HepG2 (cell line): ENCODE measurements around the gene AADAT. TPM values are rescaled to one million over a fixed set of nuclear protein-coding genes. Genes with fewer than 3 reads are reported as not detected.
A peak's percentile ranks its signal among the peaks of the same experiment; 100 is the strongest.

Source experiments
- GMEB1 ChIP-seq: sonication (generic); formaldehyde crosslinking; IDR thresholded peaks from 2 replicates; pipeline ENCODE4 v1.5.1; 2020; ENCODE audit warnings: missing genetic modification reagents, mild to moderate bottlenecking, borderline replicate concordance
- HOXA9 ChIP-seq: sonication (generic); formaldehyde crosslinking; IDR thresholded peaks from 2 replicates; pipeline ENCODE4 v1.8.1; 2022; ENCODE audit warnings: missing genetic modification reagents, mild to moderate bottlenecking, moderate library complexity, borderline replicate concordance
- IKZF1 ChIP-seq: fragments of 450-650 bp; IDR thresholded peaks from 2 replicates; pipeline ENCODE4 v1.7.1; 2016
- ISL2 ChIP-seq: sonication (generic); formaldehyde crosslinking; IDR thresholded peaks from 2 replicates; pipeline ENCODE4 v1.5.0; 2020; ENCODE audit warnings: missing genetic modification reagents
- KLF6 ChIP-seq: IDR thresholded peaks from 2 replicates; pipeline ENCODE4 v1.8.0; 2016; ENCODE audit warnings: missing biosample characterization, missing genetic modification reagents
- KLF9 ChIP-seq: IDR thresholded peaks from 2 replicates; pipeline ENCODE4 v1.6.1; 2016; ENCODE audit warnings: low read depth
- MAFK ChIP-seq, 2 experiments: IDR thresholded peaks in 1 of 2; conservative IDR thresholded peaks in 1 of 2; 2 replicates each; pipeline ENCODE4 v1.6.1; 2011; ENCODE audit warnings: improper control_type of control experiment in 2 of 2, low read length in 2 of 2
- ONECUT2 ChIP-seq: sonication (generic); formaldehyde crosslinking; IDR thresholded peaks from 2 replicates; pipeline ENCODE4 v1.4.0; 2020; ENCODE audit warnings: missing genetic modification reagents
- SNAPC2 ChIP-seq: sonication (generic); formaldehyde crosslinking; IDR thresholded peaks from 2 replicates; pipeline ENCODE4 v1.8.1; 2022; ENCODE audit warnings: mild to moderate bottlenecking, missing genetic modification reagents
- STAG1 ChIP-seq: sonication (generic); formaldehyde crosslinking; IDR thresholded peaks from 2 replicates; pipeline ENCODE4 v1.4.0; 2020; ENCODE audit warnings: missing genetic modification reagents
- TBX2 ChIP-seq: sonication (generic); formaldehyde crosslinking; IDR thresholded peaks from 2 replicates; pipeline ENCODE4 v1.5.0; 2020; ENCODE audit warnings: missing genetic modification reagents, mild to moderate bottlenecking, borderline replicate concordance
- ZBTB7B ChIP-seq: sonication (generic); formaldehyde crosslinking; IDR thresholded peaks from 2 replicates; pipeline ENCODE4 v1.4.0; 2020; ENCODE audit warnings: missing genetic modification reagents
- ZNF138 ChIP-seq: sonication (generic); formaldehyde crosslinking; IDR thresholded peaks from 2 replicates; pipeline ENCODE4 v1.5.0; 2020; ENCODE audit warnings: mild to moderate bottlenecking, low read depth, missing genetic modification reagents
- ZNF235 ChIP-seq: sonication (generic); formaldehyde crosslinking; IDR thresholded peaks from 2 replicates; pipeline ENCODE4 v1.8.1; 2023; ENCODE audit warnings: mild to moderate bottlenecking, missing genetic modification reagents, borderline replicate concordance
- ZNF350 ChIP-seq: sonication (generic); formaldehyde crosslinking; IDR thresholded peaks from 2 replicates; pipeline ENCODE4 v1.4.0; 2020; ENCODE audit warnings: mild to moderate bottlenecking, low read depth, missing genetic modification reagents, borderline replicate concordance
- ZNF430 ChIP-seq: sonication (generic); formaldehyde crosslinking; IDR thresholded peaks from 2 replicates; pipeline ENCODE4 v1.9.0; 2021; ENCODE audit warnings: mild to moderate bottlenecking, missing genetic modification reagents
- ZNF570 ChIP-seq: sonication (generic); formaldehyde crosslinking; IDR thresholded peaks from 2 replicates; pipeline ENCODE4 v1.4.0; 2020; ENCODE audit warnings: mild to moderate bottlenecking, missing genetic modification reagents, borderline replicate concordance
- ZNF629 ChIP-seq: sonication (generic); formaldehyde crosslinking; conservative IDR thresholded peaks from 2 replicates; pipeline ENCODE4 v1.5.0; 2020; ENCODE audit warnings: missing genetic modification reagents
- ZNF713 ChIP-seq: sonication (generic); formaldehyde crosslinking; IDR thresholded peaks from 2 replicates; pipeline ENCODE4 v1.4.0; 2020; ENCODE audit warnings: mild to moderate bottlenecking, missing genetic modification reagents
- ZNF724P ChIP-seq: sonication (generic); formaldehyde crosslinking; IDR thresholded peaks from 2 replicates; pipeline ENCODE4 v1.8.0; 2022; ENCODE audit warnings: missing genetic modification reagents, borderline replicate concordance
- ZNF792 ChIP-seq: IDR thresholded peaks from 2 replicates; pipeline ENCODE4 v1.6.1; 2016
- polyA plus RNA-seq, 8 experiments: library from polyadenylated mRNA; depleted of rRNA in 3 of 8; stranded (reverse) in 7 of 8; unstranded in 1 of 8; fragments of >200 nt; fragmentation: Illumina TruSeq in 4 of 8; extraction: Trizol in 4 of 8; gene quantifications; 2 replicates each; pipeline versions ENCODE4 v1.2.1 to v1.2.3, GENCODE V29; 2011 to 2016; ENCODE audit warnings: low read depth in 4 of 8, missing spikeins in 1 of 8, mixed read lengths in 1 of 8; ENCODE audit not compliant: insufficient read depth in 1 of 8
- total RNA-seq, 5 experiments: library from RNA; depleted of rRNA; stranded (reverse); fragments of >200 nt; fragmentation: Illumina TruSeq; extraction: Trizol; gene quantifications; 2 replicates each; pipeline ENCODE4 v1.2.3, GENCODE V29; 2016; ENCODE audit warnings: low read depth in 1 of 5
- TF ChIP-seq, protein P1 (sequence below): sonication (generic); formaldehyde crosslinking; IDR thresholded peaks from 2 replicates; pipeline ENCODE4 v1.5.0; 2020; ENCODE audit warnings: mild to moderate bottlenecking, missing genetic modification reagents, borderline replicate concordance

The AADAT gene
- total and polyA plus RNA-seq, 2 of the 13 experiments (the other 11 are each of a cell fraction or from before 2014, with no cell fraction given): 6.1 to 9.1 TPM

- TF ChIP-seq, protein P1, sequence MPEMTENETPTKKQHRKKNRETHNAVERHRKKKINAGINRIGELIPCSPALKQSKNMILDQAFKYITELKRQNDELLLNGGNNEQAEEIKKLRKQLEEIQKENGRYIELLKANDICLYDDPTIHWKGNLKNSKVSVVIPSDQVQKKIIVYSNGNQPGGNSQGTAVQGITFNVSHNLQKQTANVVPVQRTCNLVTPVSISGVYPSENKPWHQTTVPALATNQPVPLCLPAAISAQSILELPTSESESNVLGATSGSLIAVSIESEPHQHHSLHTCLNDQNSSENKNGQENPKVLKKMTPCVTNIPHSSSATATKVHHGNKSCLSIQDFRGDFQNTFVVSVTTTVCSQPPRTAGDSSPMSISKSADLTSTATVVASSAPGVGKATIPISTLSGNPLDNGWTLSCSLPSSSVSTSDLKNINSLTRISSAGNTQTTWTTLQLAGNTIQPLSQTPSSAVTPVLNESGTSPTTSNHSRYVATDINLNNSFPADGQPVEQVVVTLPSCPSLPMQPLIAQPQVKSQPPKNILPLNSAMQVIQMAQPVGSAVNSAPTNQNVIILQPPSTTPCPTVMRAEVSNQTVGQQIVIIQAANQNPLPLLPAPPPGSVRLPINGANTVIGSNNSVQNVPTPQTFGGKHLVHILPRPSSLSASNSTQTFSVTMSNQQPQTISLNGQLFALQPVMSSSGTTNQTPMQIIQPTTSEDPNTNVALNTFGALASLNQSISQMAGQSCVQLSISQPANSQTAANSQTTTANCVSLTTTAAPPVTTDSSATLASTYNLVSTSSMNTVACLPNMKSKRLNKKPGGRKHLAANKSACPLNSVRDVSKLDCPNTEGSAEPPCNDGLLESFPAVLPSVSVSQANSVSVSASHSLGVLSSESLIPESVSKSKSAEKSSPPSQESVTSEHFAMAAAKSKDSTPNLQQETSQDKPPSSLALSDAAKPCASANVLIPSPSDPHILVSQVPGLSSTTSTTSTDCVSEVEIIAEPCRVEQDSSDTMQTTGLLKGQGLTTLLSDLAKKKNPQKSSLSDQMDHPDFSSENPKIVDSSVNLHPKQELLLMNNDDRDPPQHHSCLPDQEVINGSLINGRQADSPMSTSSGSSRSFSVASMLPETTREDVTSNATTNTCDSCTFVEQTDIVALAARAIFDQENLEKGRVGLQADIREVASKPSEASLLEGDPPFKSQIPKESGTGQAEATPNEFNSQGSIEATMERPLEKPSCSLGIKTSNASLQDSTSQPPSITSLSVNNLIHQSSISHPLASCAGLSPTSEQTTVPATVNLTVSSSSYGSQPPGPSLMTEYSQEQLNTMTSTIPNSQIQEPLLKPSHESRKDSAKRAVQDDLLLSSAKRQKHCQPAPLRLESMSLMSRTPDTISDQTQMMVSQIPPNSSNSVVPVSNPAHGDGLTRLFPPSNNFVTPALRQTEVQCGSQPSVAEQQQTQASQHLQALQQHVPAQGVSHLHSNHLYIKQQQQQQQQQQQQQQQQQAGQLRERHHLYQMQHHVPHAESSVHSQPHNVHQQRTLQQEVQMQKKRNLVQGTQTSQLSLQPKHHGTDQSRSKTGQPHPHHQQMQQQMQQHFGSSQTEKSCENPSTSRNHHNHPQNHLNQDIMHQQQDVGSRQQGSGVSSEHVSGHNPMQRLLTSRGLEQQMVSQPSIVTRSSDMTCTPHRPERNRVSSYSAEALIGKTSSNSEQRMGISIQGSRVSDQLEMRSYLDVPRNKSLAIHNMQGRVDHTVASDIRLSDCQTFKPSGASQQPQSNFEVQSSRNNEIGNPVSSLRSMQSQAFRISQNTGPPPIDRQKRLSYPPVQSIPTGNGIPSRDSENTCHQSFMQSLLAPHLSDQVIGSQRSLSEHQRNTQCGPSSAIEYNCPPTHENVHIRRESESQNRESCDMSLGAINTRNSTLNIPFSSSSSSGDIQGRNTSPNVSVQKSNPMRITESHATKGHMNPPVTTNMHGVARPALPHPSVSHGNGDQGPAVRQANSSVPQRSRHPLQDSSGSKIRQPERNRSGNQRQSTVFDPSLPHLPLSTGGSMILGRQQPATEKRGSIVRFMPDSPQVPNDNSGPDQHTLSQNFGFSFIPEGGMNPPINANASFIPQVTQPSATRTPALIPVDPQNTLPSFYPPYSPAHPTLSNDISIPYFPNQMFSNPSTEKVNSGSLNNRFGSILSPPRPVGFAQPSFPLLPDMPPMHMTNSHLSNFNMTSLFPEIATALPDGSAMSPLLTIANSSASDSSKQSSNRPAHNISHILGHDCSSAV (CRISPR knock-in tag): no peak
- peak; percentile 86; the same call in 1 of the 2 replicates for TF ChIP-seq ZNF138 (CRISPR knock-in tag)
- TF ChIP-seq ZNF629 (CRISPR knock-in tag): 0 out of 2 replicates have a peak, but pooled peaks have one; percentile 23
- TF ChIP-seq KLF6 (CRISPR knock-in tag): peak; percentile 83
- TF ChIP-seq ZNF792 (CRISPR knock-in tag): peak; percentile 47; the same call in 1 of the 2 replicates
- no peak for TF ChIP-seq KLF9 (CRISPR knock-in tag)
- TF ChIP-seq ONECUT2 (CRISPR knock-in tag): peak; percentile 56; the same call in 1 of the 2 replicates
- TF ChIP-seq TBX2 (CRISPR knock-in tag): peak; percentile 76; the same call in 1 of the 2 replicates
- TF ChIP-seq ZNF235: no peak
- TF ChIP-seq STAG1 (CRISPR knock-in tag): no peak
- TF ChIP-seq HOXA9 (CRISPR knock-in tag): no peak
- peak; percentile 51; the same call in 1 of the 2 replicates for TF ChIP-seq ZNF430 (CRISPR knock-in tag)
- no peak for TF ChIP-seq IKZF1
- TF ChIP-seq ZNF713 (CRISPR knock-in tag): no peak
- TF ChIP-seq ZNF724P (CRISPR knock-in tag): peak; percentile 89; the same call in 1 of the 2 replicates
- 0 out of 2 replicates have a peak, but pooled peaks have one; percentile 41 for TF ChIP-seq ISL2
- TF ChIP-seq ZBTB7B (CRISPR knock-in tag): no peak
- peak; percentile 35; the same call in 1 of the 2 replicates for TF ChIP-seq ZNF350 (CRISPR knock-in tag)
- TF ChIP-seq MAFK (conservative IDR thresholded peaks at IDR 0.05 in 1 of 2, IDR thresholded peaks at IDR 0.05 in 1 of 2; ENCODE audit: low read length in 2 of 2): no peak
- no peak for TF ChIP-seq ZNF570 (CRISPR knock-in tag)
- no peak; the same call in 1 of the 2 replicates for TF ChIP-seq GMEB1 (CRISPR knock-in tag)
- 0 out of 2 replicates have a peak, but pooled peaks have one; percentile 6 for TF ChIP-seq SNAPC2 (CRISPR knock-in tag)
These were observed 62.5 kb downstream of the AADAT start (continued) for GRCh38 chr4:170027181-170027829.
